ENCODE results near the gene INTS4.
A peak's percentile ranks its signal among the peaks of the same experiment; 100 is the strongest.

INTS4 gene

GRCh38 chr11:78022397-78023396, 28.2 kb upstream of the INTS4 start, which contains the start of gene KCTD14:
Gene KCTD14 (minus strand): TSS chr11:78023276. CDS start chr11:78023249, 27 bp downstream.
- H3K79me1 ChIP-seq (ENCODE audit: low read depth, low read length) = no peaks in the 10 kb centered on the region
- peak within 1 kb of the TSS; percentile 55 for H2BK15ac ChIP-seq (ENCODE audit: low read length)
- H3K36me3 ChIP-seq (replicated peaks in 1 of 2; ENCODE audit: control insufficient read depth in 2 of 2, insufficient read depth in 2 of 2, low read length in 2 of 2) = no peaks in the 10 kb centered on the region
- H3K23ac ChIP-seq (ENCODE audit: low read depth, low read length, poor library complexity) = peak within 1 kb of the TSS; percentile 94
- peak within 1 kb of the TSS; percentile 88 for H3K18ac ChIP-seq (ENCODE audit: low read length)
- no peak within 1 kb of the TSS for H2AK5ac ChIP-seq (ENCODE audit: low read depth, low read length)
- no peak within 1 kb of the TSS for H3K4ac ChIP-seq (ENCODE audit: low read length)
- H3K4me1 ChIP-seq (ENCODE audit: control insufficient read depth in 2 of 2, insufficient read depth in 1 of 2, low read depth in 1 of 2, low read length in 2 of 2) = peaks cover 2 to 10% of the 10 kb centered on the region in 2 donors
- H3K14ac ChIP-seq (ENCODE audit: low read length) = peak within 1 kb of the TSS; percentile 5
- WGBS, 2 donors (ENCODE audit: extremely low coverage in 2 of 2, insufficient read length in 2 of 2, insufficient replicate concordance in 1 of 2) = no CpG with 5 or more reads among the region's 37 CpGs
- no peak within 1 kb of the TSS for H4K91ac ChIP-seq (ENCODE audit: low read depth, low read length, poor library complexity)
- no peaks in the 10 kb centered on the region for H3K9me3 ChIP-seq (replicated peaks in 1 of 2; ENCODE audit: control insufficient read depth in 2 of 2, insufficient read depth in 1 of 2, low read depth in 1 of 2, low read length in 2 of 2)
- H3K9ac ChIP-seq (ENCODE audit: low read depth, low read length, poor library complexity) = peak within 1 kb of the TSS; percentile 75
- peaks cover 0 to 11% (median 0%) of the 10 kb centered on the region in 3 experiments for H3K27me3 ChIP-seq (ENCODE audit: control insufficient read depth in 3 of 3, insufficient read depth in 3 of 3, low read depth in 1 of 3, low read length in 3 of 3)
- H2BK12ac ChIP-seq (ENCODE audit: low read length) = no peak within 1 kb of the TSS
- H3K4me2 ChIP-seq (ENCODE audit: insufficient read depth, low read length, poor library complexity, severe bottlenecking) = peak within 1 kb of the TSS; percentile 69
- no peak within 1 kb of the TSS for H2BK120ac ChIP-seq (ENCODE audit: low read depth, low read length)
- peak within 1 kb of the TSS in 1 of 2 donors; percentile 70 for H3K4me3 ChIP-seq (ENCODE audit: low read length in 2 of 2)
- no peak for DNase-seq (ENCODE audit: low spot score)
- no peak within 1 kb of the TSS for H4K8ac ChIP-seq (ENCODE audit: low read depth, low read length)
- H2AFZ ChIP-seq (ENCODE audit: low read length) = peak within 1 kb of the TSS; percentile 82
- H2BK5ac ChIP-seq (ENCODE audit: low read length) = no peak within 1 kb of the TSS
- no peak within 1 kb of the TSS for H3K27ac ChIP-seq (replicated peaks; ENCODE audit: low read length)

DNA sequence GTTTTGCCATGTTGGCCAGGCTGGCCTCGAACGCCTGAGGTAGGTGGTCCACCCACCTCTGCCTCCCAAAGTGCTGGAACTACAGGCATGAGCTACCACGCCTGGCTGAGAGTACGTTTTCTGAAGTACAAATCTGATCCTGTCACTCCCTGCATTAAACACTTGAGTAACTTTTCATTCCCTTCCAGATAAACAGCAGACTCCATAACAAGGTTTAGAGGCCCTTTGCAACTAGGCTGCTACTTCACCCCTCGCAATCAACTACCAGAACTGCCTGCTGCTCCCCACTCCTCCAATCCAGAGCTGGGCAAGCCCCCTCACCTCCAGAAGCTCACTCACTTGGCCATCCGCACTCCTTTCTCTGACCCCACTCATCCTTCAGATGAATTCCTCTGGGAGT, 27.1 kb upstream of the INTS4 start:
- H3K9ac ChIP-seq (ENCODE audit: low read depth, low read length, poor library complexity) = no peak overlapping the region
- H4K91ac ChIP-seq (ENCODE audit: low read depth, low read length, poor library complexity) = no peak overlapping the region
- no peak overlapping the region for H2BK120ac ChIP-seq (ENCODE audit: low read depth, low read length)
- H3K23ac ChIP-seq (ENCODE audit: low read depth, low read length, poor library complexity) = no peak overlapping the region
- H2BK15ac ChIP-seq (ENCODE audit: low read length) = no peak overlapping the region
- DNase-seq (ENCODE audit: low spot score) = no peak
- H3K4me1 ChIP-seq (ENCODE audit: control insufficient read depth in 2 of 2, insufficient read depth in 1 of 2, low read depth in 1 of 2, low read length in 2 of 2) = peaks cover 2 to 10% of the 10 kb centered on the region in 2 donors
- H3K27me3 ChIP-seq (ENCODE audit: control insufficient read depth in 3 of 3, insufficient read depth in 3 of 3, low read depth in 1 of 3, low read length in 3 of 3) = peaks cover 0 to 11% (median 0%) of the 10 kb centered on the region in 3 experiments
- no peak overlapping the region for H4K8ac ChIP-seq (ENCODE audit: low read depth, low read length)
- H3K79me1 ChIP-seq (ENCODE audit: low read depth, low read length) = no peaks in the 10 kb centered on the region
- no peak overlapping the region for H3K18ac ChIP-seq (ENCODE audit: low read length)
- H3K4me2 ChIP-seq (ENCODE audit: insufficient read depth, low read length, poor library complexity, severe bottlenecking) = no peak overlapping the region
- no CpG with 5 or more reads among the region's 6 CpGs for WGBS, 2 donors (ENCODE audit: extremely low coverage in 2 of 2, insufficient read length in 2 of 2, insufficient replicate concordance in 1 of 2)
- H2BK12ac ChIP-seq (ENCODE audit: low read length) = no peak overlapping the region
- peaks cover 0 to 2% of the 10 kb centered on the region in 2 donors for H3K9me3 ChIP-seq (replicated peaks in 1 of 2; ENCODE audit: control insufficient read depth in 2 of 2, insufficient read depth in 1 of 2, low read depth in 1 of 2, low read length in 2 of 2)
- H3K4ac ChIP-seq (ENCODE audit: low read length) = no peak overlapping the region
- H2AFZ ChIP-seq (ENCODE audit: low read length) = no peak overlapping the region
- H2BK5ac ChIP-seq (ENCODE audit: low read length) = no peak overlapping the region
- no peak overlapping the region for H2AK5ac ChIP-seq (ENCODE audit: low read depth, low read length)
- H3K27ac ChIP-seq (replicated peaks; ENCODE audit: low read length) = no peak overlapping the region
- H3K14ac ChIP-seq (ENCODE audit: low read length) = no peak overlapping the region
- peaks cover 0 to 3% of the 10 kb centered on the region in 2 donors for H3K36me3 ChIP-seq (replicated peaks in 1 of 2; ENCODE audit: control insufficient read depth in 2 of 2, insufficient read depth in 2 of 2, low read length in 2 of 2)
- H3K4me3 ChIP-seq (ENCODE audit: low read length in 2 of 2) = no peak overlapping the region

GRCh38 chr11:78020246-78020645, 25.8 kb upstream of the INTS4 start:
- no peak overlapping the region for H3K27ac ChIP-seq (replicated peaks; ENCODE audit: low read length)
- WGBS, 2 donors (ENCODE audit: extremely low coverage in 2 of 2, insufficient read length in 2 of 2, insufficient replicate concordance in 1 of 2) = no CpG with 5 or more reads among the region's 3 CpGs

DNA sequence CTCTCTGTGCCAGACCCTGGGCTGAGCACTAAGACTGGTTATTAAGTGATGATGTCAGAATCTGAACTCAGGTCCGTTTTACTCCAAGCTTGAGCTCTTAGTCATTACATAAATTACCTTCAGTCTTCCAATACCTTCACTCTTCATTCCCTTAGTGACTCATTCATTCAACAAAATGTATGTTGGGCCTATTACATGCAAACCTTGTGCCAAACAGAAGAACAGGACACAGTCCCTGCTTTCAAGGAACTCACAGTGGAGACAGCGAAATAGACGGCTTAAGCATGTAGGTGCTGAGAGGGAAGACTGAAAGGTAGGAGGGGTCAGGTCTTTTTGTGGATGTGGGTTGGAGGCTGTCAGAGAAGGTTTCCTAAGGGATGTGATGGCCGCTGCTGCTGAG, 25.3 kb upstream of the INTS4 start:
- no peak overlapping the region for H2BK120ac ChIP-seq (ENCODE audit: low read depth, low read length)
- H2BK5ac ChIP-seq (ENCODE audit: low read length) = no peak overlapping the region
- no peak overlapping the region for H2BK12ac ChIP-seq (ENCODE audit: low read length)
- no peak overlapping the region for H3K14ac ChIP-seq (ENCODE audit: low read length)
- H3K9me3 ChIP-seq (replicated peaks in 1 of 2; ENCODE audit: control insufficient read depth in 2 of 2, insufficient read depth in 1 of 2, low read depth in 1 of 2, low read length in 2 of 2) = peaks cover 0 to 2% of the 10 kb centered on the region in 2 donors
- H2BK15ac ChIP-seq (ENCODE audit: low read length) = no peak overlapping the region
- H3K18ac ChIP-seq (ENCODE audit: low read length) = no peak overlapping the region
- peaks cover 0 to 11% (median 0%) of the 10 kb centered on the region in 3 experiments for H3K27me3 ChIP-seq (ENCODE audit: control insufficient read depth in 3 of 3, insufficient read depth in 3 of 3, low read depth in 1 of 3, low read length in 3 of 3)
- no peak for DNase-seq (ENCODE audit: low spot score)
- peaks cover 2 to 10% of the 10 kb centered on the region in 2 donors for H3K4me1 ChIP-seq (ENCODE audit: control insufficient read depth in 2 of 2, insufficient read depth in 1 of 2, low read depth in 1 of 2, low read length in 2 of 2)
- H3K9ac ChIP-seq (ENCODE audit: low read depth, low read length, poor library complexity) = no peak overlapping the region
- H3K79me1 ChIP-seq (ENCODE audit: low read depth, low read length) = no peaks in the 10 kb centered on the region
- WGBS, 2 donors (ENCODE audit: extremely low coverage in 2 of 2, insufficient read length in 2 of 2, insufficient replicate concordance in 1 of 2) = no CpG with 5 or more reads among the region's 4 CpGs
- H3K23ac ChIP-seq (ENCODE audit: low read depth, low read length, poor library complexity) = no peak overlapping the region
- no peak overlapping the region for H2AK5ac ChIP-seq (ENCODE audit: low read depth, low read length)
- H3K4ac ChIP-seq (ENCODE audit: low read length) = no peak overlapping the region
- no peak overlapping the region for H3K27ac ChIP-seq (replicated peaks; ENCODE audit: low read length)
- peak overlapping the region; percentile 67 for H2AFZ ChIP-seq (ENCODE audit: low read length)
- no peak overlapping the region for H3K4me3 ChIP-seq (ENCODE audit: low read length in 2 of 2)
- H3K4me2 ChIP-seq (ENCODE audit: insufficient read depth, low read length, poor library complexity, severe bottlenecking) = no peak overlapping the region
- H3K36me3 ChIP-seq (replicated peaks in 1 of 2; ENCODE audit: control insufficient read depth in 2 of 2, insufficient read depth in 2 of 2, low read length in 2 of 2) = peaks cover 0 to 3% of the 10 kb centered on the region in 2 donors
- no peak overlapping the region for H4K8ac ChIP-seq (ENCODE audit: low read depth, low read length)
- H4K91ac ChIP-seq (ENCODE audit: low read depth, low read length, poor library complexity) = no peak overlapping the region

More at GRCh38 chr11:78020246-78020645, 25.8 kb upstream of the INTS4 start:
- H3K36me3 ChIP-seq (replicated peaks in 1 of 2; ENCODE audit: control insufficient read depth in 2 of 2, insufficient read depth in 2 of 2, low read length in 2 of 2) = peaks cover 0 to 3% of the 10 kb centered on the region in 2 donors
- no peak overlapping the region for H3K23ac ChIP-seq (ENCODE audit: low read depth, low read length, poor library complexity)
- H3K27me3 ChIP-seq (ENCODE audit: control insufficient read depth in 3 of 3, insufficient read depth in 3 of 3, low read depth in 1 of 3, low read length in 3 of 3) = peaks cover 0 to 11% (median 0%) of the 10 kb centered on the region in 3 experiments
- H3K4me2 ChIP-seq (ENCODE audit: insufficient read depth, low read length, poor library complexity, severe bottlenecking) = no peak overlapping the region
- no peaks in the 10 kb centered on the region for H3K79me1 ChIP-seq (ENCODE audit: low read depth, low read length)
- no peak overlapping the region for H2AK5ac ChIP-seq (ENCODE audit: low read depth, low read length)
- H2BK5ac ChIP-seq (ENCODE audit: low read length) = no peak overlapping the region
- no peak overlapping the region for H4K8ac ChIP-seq (ENCODE audit: low read depth, low read length)
- no peak overlapping the region for H2BK15ac ChIP-seq (ENCODE audit: low read length)
- H2AFZ ChIP-seq (ENCODE audit: low read length) = peak overlapping the region; percentile 67
- no peak overlapping the region for H4K91ac ChIP-seq (ENCODE audit: low read depth, low read length, poor library complexity)
- H3K9ac ChIP-seq (ENCODE audit: low read depth, low read length, poor library complexity) = no peak overlapping the region
- H3K14ac ChIP-seq (ENCODE audit: low read length) = no peak overlapping the region
- H2BK120ac ChIP-seq (ENCODE audit: low read depth, low read length) = no peak overlapping the region
- H3K4ac ChIP-seq (ENCODE audit: low read length) = no peak overlapping the region
- H3K4me1 ChIP-seq (ENCODE audit: control insufficient read depth in 2 of 2, insufficient read depth in 1 of 2, low read depth in 1 of 2, low read length in 2 of 2) = peaks cover 2 to 10% of the 10 kb centered on the region in 2 donors
- H2BK12ac ChIP-seq (ENCODE audit: low read length) = no peak overlapping the region
- peaks cover 0 to 2% of the 10 kb centered on the region in 2 donors for H3K9me3 ChIP-seq (replicated peaks in 1 of 2; ENCODE audit: control insufficient read depth in 2 of 2, insufficient read depth in 1 of 2, low read depth in 1 of 2, low read length in 2 of 2)
- DNase-seq (ENCODE audit: low spot score) = no peak
- H3K4me3 ChIP-seq (ENCODE audit: low read length in 2 of 2) = no peak overlapping the region
- no peak overlapping the region for H3K18ac ChIP-seq (ENCODE audit: low read length)

Measured in neuronal stem cell (in vitro differentiated cells).